Dermis blood vessel endothelial cell (primary cell): Measurements from ENCODE around the gene PRPF18. TPM values are rescaled to one million over a fixed set of nuclear protein-coding genes. Genes with fewer than 3 reads are reported as not detected.

Experiments used
- DNase-seq: peaks from one replicate; pipeline ENCODE4 v3.0.0; 2010
- total RNA-seq: library from RNA; depleted of rRNA; stranded (reverse); fragments of >200 nt; gene quantifications from 2 replicates; pipeline ENCODE4 v1.2.3, GENCODE V29; 2014

Gene PRPF18
- total RNA-seq, 1 donor from 2014 or later = 44.1 TPM

DNA sequence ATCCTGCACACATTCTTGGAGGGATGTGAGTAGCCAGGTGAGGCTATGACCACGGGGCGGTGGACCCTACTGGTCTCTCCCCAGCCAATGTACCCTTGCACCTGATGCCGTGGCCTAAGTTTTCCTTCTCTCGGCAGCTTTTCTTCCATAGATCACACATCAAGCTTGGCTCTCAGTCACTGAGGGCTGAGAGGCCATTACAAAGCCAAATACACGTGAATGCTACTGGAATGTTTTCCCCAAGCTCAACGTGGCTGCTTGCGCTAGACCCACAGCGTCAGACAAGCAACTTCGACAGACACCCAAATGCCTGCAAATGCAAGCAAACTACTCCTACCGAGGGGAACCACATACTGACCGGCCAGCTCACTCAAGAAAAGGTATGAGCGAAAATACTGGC lies 83.1 kb downstream of the PRPF18 start:
- DNase-seq = no peak

DNA sequence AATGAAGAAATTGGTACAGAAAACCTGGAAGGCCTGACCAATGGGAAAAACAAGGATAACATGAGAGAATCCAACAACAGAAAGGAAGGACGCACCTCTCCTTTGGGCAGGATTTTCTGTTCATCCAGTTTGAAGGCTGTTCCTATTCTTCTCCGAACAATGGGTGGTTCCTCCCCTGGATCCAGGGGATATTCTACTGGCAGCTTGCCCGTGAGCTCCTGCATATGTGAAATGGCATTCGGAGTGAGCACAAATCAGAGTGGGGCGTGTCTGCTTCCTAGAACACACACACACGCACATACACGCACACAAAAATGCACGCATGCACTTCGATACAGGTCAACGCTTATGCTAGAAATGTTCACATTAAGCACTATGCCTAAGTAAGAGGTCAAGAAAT lies 83.5 kb downstream of the PRPF18 start:
- peak; percentile 74 for DNase-seq

DNA sequence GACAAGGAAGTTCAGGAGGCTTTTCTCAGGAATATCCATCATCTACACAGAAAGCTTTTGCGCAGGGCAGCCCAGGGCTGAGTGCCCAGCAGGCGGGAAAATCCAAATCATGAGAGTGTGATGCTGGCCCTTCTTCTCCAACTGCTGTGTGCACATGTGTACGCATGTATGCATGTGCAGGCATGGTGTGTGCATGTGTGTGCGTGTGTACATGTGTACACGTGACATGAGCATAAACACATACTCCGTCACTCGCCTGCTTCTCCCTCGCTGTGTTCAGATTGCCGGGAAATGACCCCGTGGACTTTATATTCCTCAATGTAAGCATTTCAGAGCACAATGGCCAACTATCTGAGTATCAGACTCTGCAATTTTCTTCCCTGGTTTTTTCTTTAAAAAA lies 85.1 kb downstream of the PRPF18 start:
- DNase-seq = no peak

DNA sequence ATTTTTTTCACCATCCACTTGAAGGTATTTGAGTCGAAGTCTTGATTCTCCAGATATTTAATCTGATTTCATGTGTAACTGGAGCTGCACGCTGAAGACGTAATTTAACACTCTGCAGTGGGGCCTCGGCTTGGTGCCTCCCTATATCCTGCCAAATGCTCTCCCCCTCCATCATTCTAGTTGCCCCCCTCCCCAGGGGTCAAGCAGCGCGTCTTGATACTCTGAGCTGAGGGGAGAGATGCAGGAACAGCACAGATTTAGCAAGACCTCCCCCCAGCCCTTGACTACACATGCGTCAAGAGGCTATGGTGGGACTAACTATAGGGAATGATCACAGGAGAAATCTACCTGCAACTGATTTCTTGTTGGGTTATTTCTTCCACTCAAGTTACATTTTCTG lies 85.8 kb downstream of the PRPF18 start:
- DNase-seq = no peak

DNA sequence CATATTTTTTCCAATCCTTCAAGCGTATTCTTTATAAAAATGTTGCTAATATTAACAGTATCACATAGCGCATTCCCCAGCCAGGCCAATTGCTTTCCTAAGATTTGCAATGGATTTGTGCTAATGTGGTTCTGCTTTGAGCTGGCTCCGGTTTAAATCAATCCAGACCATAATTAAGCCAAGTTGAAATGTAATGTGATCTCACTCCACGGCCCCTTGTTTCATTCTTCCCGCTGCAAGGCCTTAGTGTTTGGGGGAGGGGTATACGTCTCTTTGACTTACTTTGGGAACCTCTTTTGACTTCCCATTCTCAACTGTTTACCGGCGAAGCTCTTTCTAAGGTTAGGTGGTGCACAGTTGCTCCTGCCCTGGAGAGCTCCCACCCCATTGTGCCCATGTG lies 86.4 kb downstream of the PRPF18 start:
- DNase-seq = no peak

DNA sequence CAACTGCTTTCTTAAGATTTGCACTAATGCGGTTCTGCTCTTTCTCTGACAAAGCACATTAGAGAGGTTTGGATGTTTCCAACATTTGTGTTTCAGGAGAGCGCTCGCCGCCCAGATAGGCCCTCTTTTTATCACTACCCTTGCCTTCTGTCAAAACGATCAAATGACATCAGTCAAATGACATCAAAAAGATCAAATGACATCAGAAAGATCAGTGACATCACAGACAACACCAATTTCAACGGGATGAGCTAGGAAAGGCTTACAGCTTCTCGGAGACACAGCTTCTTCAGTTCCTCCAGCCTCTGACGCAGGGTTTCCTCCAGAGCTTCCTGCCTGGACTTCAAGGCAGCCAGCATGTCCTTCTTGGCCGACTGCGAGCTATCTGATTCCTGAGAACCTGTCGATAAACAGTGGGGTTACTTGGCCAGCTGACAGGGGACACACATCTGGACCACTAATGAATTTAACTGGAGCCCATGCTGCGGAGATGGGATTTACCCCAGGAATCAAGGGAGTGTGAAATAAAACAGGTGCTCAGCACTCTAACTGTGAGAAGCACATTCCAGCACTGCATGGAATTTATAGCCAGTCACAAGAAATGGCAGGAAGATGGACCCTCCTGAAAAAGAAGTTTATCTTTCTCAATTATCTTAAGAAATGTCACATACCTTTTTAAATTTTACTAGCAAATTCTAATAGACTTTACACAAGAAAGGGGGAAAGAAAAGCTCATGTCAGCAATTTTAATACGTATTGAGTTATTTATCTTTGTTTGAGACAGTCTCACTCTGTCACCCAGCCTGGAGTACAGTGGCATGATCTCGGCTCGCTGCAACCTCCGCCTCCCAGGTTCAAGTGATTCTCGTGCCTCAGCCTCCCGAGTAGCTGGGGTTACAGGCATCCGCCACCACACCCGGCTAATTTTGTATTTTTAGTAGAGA lies 88.2 kb downstream of the PRPF18 start:
- peak; percentile 77 for DNase-seq

DNA sequence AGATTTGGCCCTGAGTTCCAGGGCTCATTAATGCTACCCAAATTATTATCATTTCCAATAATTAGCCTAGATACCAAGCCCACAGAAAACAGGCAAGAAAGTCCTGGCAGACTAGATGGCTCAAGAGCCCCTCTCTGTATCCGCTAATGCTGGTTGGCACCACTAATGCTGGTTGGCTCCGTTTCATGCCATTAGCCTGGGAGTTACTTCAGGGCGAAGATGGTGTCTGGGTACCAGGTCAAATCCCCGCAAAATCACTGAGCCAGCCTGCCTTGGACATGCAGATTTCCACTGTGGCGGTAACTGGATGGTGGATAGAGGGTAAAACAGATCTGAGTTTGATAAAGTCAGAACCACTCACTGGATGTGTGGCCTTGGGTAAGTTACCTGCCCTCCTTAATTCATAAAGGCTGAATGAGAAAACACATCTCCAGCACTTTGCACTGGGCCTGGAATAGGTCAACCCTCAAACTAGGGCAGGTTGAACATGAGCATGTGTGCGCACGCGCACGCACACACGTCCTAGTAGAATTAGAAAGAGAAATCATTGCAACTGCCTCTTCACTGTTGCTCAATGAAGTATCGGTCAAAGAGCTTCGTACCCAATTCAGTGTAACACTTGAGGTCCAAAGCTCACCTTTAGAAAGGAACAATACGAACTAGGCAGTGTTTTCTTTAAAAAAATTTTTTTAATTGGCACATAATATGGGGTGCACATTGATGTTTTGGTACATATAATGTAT lies 91.5 kb downstream of the PRPF18 start:
- DNase-seq = no peak

Other genes with a start within 250 kb of the PRPF18 start
- gene SEPHS1, start 238.7 kb upstream of the PRPF18 start, total RNA-seq = 42.5 and 60.9 TPM in 2 replicates
- 14.2 and 15.3 TPM in 2 replicates for gene BEND7, start 58.0 kb upstream of the PRPF18 start, total RNA-seq